K562 (cell line): ENCODE data around the gene LRRC49. TPM values are rescaled to one million over a fixed set of nuclear protein-coding genes. Genes with fewer than 3 reads are reported as not detected.

Experiments used
- ATAC-seq: fragments of 200-7000 bp; cut with Tn5 transposase; 3 replicates; pipeline ENCODE4 v1.9.1; 2020; ENCODE audit warnings: moderate library complexity
- BruUV-seq: library from RNA; stranded (reverse); fragments of 400-500 nt; replicated peaks from 2 replicates; lab custom pipeline; 2021; lab: Mats Ljungman, UMichigan
- CTCF ChIA-PET: fragments of 300-600 bp; formaldehyde crosslinking; extraction: SDS; loops from one replicate; lab custom pipeline; 2021; ENCODE audit warnings: low intra/inter-chr PET ratio; lab: Yijun Ruan, JAX
- POLR2A ChIA-PET: fragments of 300-600, 350-650 bp; sonication (Branson Sonifier 250); formaldehyde crosslinking; extraction: SDS; loops from one replicate; lab custom pipeline; 2021; ENCODE audit warnings: antibody characterized with exemption, inconsistent platforms; lab: Yijun Ruan, JAX
- DNase-seq, 4 experiments: peaks; one replicate each; pipeline versions ENCODE4 v3.0.0 to v3.0.0-alpha.2; 2011 to 2018; ENCODE audit warnings: low spot score in 3 of 4, mixed read lengths in 3 of 4; ENCODE audit errors: extremely low read depth in 1 of 4
- FAIRE-seq: peaks from 2 replicates; lab custom pipeline; 2011; peaks lifted over from hg19 to GRCh38; lab: Jason Lieb, UNC
- H2AFZ ChIP-seq: 2 replicates; pipeline ENCODE4 v1.6.0; 2011; ENCODE audit warnings: low read depth, low read length, control low read depth, inconsistent platforms
- H3K27ac ChIP-seq: fragments of 200-600 bp; 3 replicates; pipeline ENCODE4 v1.8.0; 2011; ENCODE audit warnings: low read depth, mild to moderate bottlenecking, control low read depth, inconsistent platforms, low read length, moderate library complexity, mixed read lengths; ENCODE audit errors: extremely low read depth
- H3K27me3 ChIP-seq, 2 experiments: fragments of 300-600 bp in 1 of 2; 2 replicates in 1 of 2; 3 replicates in 1 of 2; pipeline versions ENCODE4 v1.6.0 to v1.8.0; 2011; ENCODE audit warnings: inconsistent platforms in 2 of 2, low read length in 2 of 2, mild to moderate bottlenecking in 1 of 2, mixed read lengths in 1 of 2, moderate library complexity in 1 of 2; ENCODE audit not compliant: control insufficient read depth in 2 of 2, insufficient read depth in 2 of 2
- H3K36me3 ChIP-seq: fragments of 300-600 bp; 3 replicates; pipeline ENCODE4 v1.8.0; 2011; ENCODE audit warnings: mild to moderate bottlenecking, low read length, inconsistent platforms; ENCODE audit not compliant: control insufficient read depth, insufficient read depth
- H3K4me1 ChIP-seq, 2 experiments: fragments of 200-600 bp in 1 of 2; replicated peaks in 1 of 2; 2 replicates in 1 of 2; 3 replicates in 1 of 2; pipeline versions ENCODE4 v1.5.1 to v1.8.0; 2011; ENCODE audit warnings: inconsistent platforms in 2 of 2, low read length in 2 of 2, mild to moderate bottlenecking in 1 of 2, mixed read lengths in 1 of 2, moderate library complexity in 1 of 2; ENCODE audit not compliant: control insufficient read depth in 2 of 2, insufficient read depth in 2 of 2
- H3K4me2 ChIP-seq: 2 replicates; pipeline ENCODE4 v1.6.1; 2011; ENCODE audit warnings: low read length, control low read depth, inconsistent platforms, mixed read lengths; ENCODE audit not compliant: insufficient read depth
- H3K4me3 ChIP-seq: fragments of 200-600 bp; sonication (generic), shearing (Covaris generic); 2 replicates; pipeline ENCODE4 v1.5.1; 2016; ENCODE audit warnings: control low read depth, inconsistent platforms
- H3K79me2 ChIP-seq: fragments of 200-600 bp; 3 replicates; pipeline ENCODE4 v1.8.0; 2011; ENCODE audit warnings: low read length, inconsistent platforms; ENCODE audit not compliant: control insufficient read depth, insufficient read depth
- H3K9ac ChIP-seq, 2 experiments: 2 replicates each; pipeline versions ENCODE4 v1.6.0 to v1.6.1; 2011; ENCODE audit warnings: low read depth in 2 of 2, low read length in 2 of 2, control low read depth in 1 of 2, inconsistent platforms in 1 of 2, mild to moderate bottlenecking in 1 of 2, mixed read lengths in 1 of 2; ENCODE audit not compliant: insufficient read depth in 1 of 2
- H3K9me1 ChIP-seq: one replicate; pipeline ENCODE4 v1.6.0; 2011; ENCODE audit warnings: inconsistent platforms, mild to moderate bottlenecking, low read length, moderate library complexity; ENCODE audit not compliant: control insufficient read depth, insufficient read depth
- H3K9me3 ChIP-seq: replicated peaks from 2 replicates; pipeline ENCODE4 v1.5.1; 2011; ENCODE audit warnings: low read depth, low read length, inconsistent platforms; ENCODE audit not compliant: control insufficient read depth, insufficient read depth
- H4K20me1 ChIP-seq: replicated peaks from 2 replicates; pipeline ENCODE4 v1.6.1; 2011; ENCODE audit warnings: low read length, inconsistent platforms, mixed read lengths; ENCODE audit not compliant: control insufficient read depth, insufficient read depth
- C11orf30 ChIP-seq: fragments of 450-650 bp; IDR thresholded peaks from 2 replicates; pipeline ENCODE4 v1.6.1; 2016; ENCODE audit warnings: low read depth, mild to moderate bottlenecking
- CAMTA2 ChIP-seq: fragments of 250-450 bp; sonication (Bioruptor Pico); conservative IDR thresholded peaks from 2 replicates; pipeline ENCODE4 v1.5.1; 2022
- CHD2 ChIP-seq: IDR thresholded peaks from 2 replicates; pipeline ENCODE4 v1.6.1; 2011; ENCODE audit warnings: low read depth, low read length
- FOXK2 ChIP-seq, 2 experiments: fragments of 450-650 bp; IDR thresholded peaks in 1 of 2; conservative IDR thresholded peaks in 1 of 2; 2 replicates each; pipeline ENCODE4 v1.6.1; 2016; ENCODE audit warnings: low read depth in 2 of 2, mild to moderate bottlenecking in 1 of 2
- MCM2 ChIP-seq: fragments of 450-650 bp; IDR thresholded peaks from 2 replicates; pipeline ENCODE4 v1.6.1; 2017; ENCODE audit warnings: low read depth, mild to moderate bottlenecking
- SIX5 ChIP-seq, 2 experiments: IDR thresholded peaks; 2 replicates each; pipeline ENCODE4 v1.6.1; 2011; ENCODE audit warnings: low read length in 2 of 2, borderline replicate concordance in 1 of 2, low read depth in 1 of 2, mild to moderate bottlenecking in 1 of 2, moderate library complexity in 1 of 2; ENCODE audit not compliant: insufficient read depth in 1 of 2
- ZBTB7A ChIP-seq: IDR thresholded peaks from 2 replicates; pipeline ENCODE4 v1.6.1; 2011; ENCODE audit warnings: low read depth, mild to moderate bottlenecking, low read length, moderate library complexity, borderline replicate concordance; ENCODE audit not compliant: control insufficient read depth
- ZNF780A ChIP-seq: fragments of 250-450 bp; sonication (Bioruptor Pico); IDR thresholded peaks from 2 replicates; pipeline ENCODE4 v1.5.0; 2021; ENCODE audit warnings: mild to moderate bottlenecking
- ZNF785 ChIP-seq: fragments of 250-450 bp; sonication (Bioruptor Pico); IDR thresholded peaks from 2 replicates; pipeline ENCODE4 v1.4.0; 2020; ENCODE audit warnings: mild to moderate bottlenecking
- ZSCAN32 ChIP-seq: fragments of 450-650 bp; formaldehyde crosslinking; IDR thresholded peaks from 2 replicates; pipeline ENCODE4 v1.4.0; 2020; ENCODE audit warnings: mild to moderate bottlenecking, moderate library complexity
- WGBS: fragments of 100-300 bp; shearing (Covaris generic); methylation state at CpG from one replicate; pipeline ENCODE4 v1.1.6; 2016; ENCODE audit warnings: low coverage, mixed read lengths; ENCODE audit not compliant: insufficient coverage; ENCODE audit errors: missing lambda C conversion rate; 5-methylcytosine and 5-hydroxymethylcytosine counted together
- in situ Hi-C: fragments of 300-500 bp; cut with MboI; formaldehyde crosslinking; loops from 4 replicates; pipeline ENCODE4 v1.15.0; 2018; ENCODE audit warnings: inconsistent platforms, mixed read lengths
- intact Hi-C: fragments of 100-400 bp; cut with micrococcal nuclease; formaldehyde crosslinking; loops from 2 replicates; pipeline ENCODE4 v1.14.2; 2022
- polyA plus RNA-seq, 8 experiments: library from polyadenylated mRNA; depleted of rRNA in 4 of 8; stranded (reverse) in 5 of 8; unstranded in 3 of 8; fragments of >200 nt; fragmentation: Nextera tagmentation in 2 of 8; fragmentation: Illumina TruSeq in 1 of 8; extraction: Ambion mirVana in 2 of 8; extraction: Trizol in 1 of 8; gene quantifications; 2 replicates each; pipeline versions ENCODE4 v1.2.1 to v1.2.3, GENCODE V29; 2011 to 2014; ENCODE audit warnings: inconsistent platforms in 1 of 8, missing spikeins in 1 of 8
- total RNA-seq, 7 experiments: library from RNA; depleted of rRNA in 6 of 7; stranded (reverse); fragments of >200 nt in 6 of 7; fragmentation: Illumina TruSeq in 2 of 7; extraction: Trizol in 2 of 7; gene quantifications; 2 replicates each; pipeline versions ENCODE4 v1.2.1 to v1.2.3, GENCODE V29; 2011 to 2021; ENCODE audit warnings: low replicate concordance in 1 of 7
- TF ChIP-seq, protein P1 (sequence below): fragments of 450-650 bp; IDR thresholded peaks from 2 replicates; pipeline ENCODE4 v1.6.1; 2016; ENCODE audit warnings: low read depth, mild to moderate bottlenecking, moderate library complexity
- TF ChIP-seq, protein P2 (sequence below): fragments of 450-650 bp; conservative IDR thresholded peaks from 2 replicates; pipeline ENCODE4 v1.6.1; 2016; ENCODE audit warnings: missing genetic modification characterization, low read depth, mild to moderate bottlenecking, control low read depth, missing compliant biosample characterization
- TF ChIP-seq, protein P3 (sequence below): sonication (generic); formaldehyde crosslinking; IDR thresholded peaks from 2 replicates; pipeline ENCODE4 v1.8.1; 2022; ENCODE audit warnings: missing genetic modification reagents
- TF ChIP-seq, protein P4 (sequence below), 2 experiments: fragments of 450-650 bp in 1 of 2; sonication (generic) in 1 of 2; formaldehyde crosslinking in 1 of 2; IDR thresholded peaks in 1 of 2; conservative IDR thresholded peaks in 1 of 2; 2 replicates each; pipeline versions ENCODE4 v1.6.1 to v1.8.1; 2016 to 2023; ENCODE audit warnings: mild to moderate bottlenecking in 2 of 2, moderate library complexity in 2 of 2, inconsistent platforms in 1 of 2, missing genetic modification reagents in 1 of 2

LRRC49 gene
- total and polyA plus RNA-seq, 9 of the 15 experiments (the other 6 are each of a cell fraction or from before 2014, with no cell fraction given), result 0.32 TPM; not detected in 8

DNA sequence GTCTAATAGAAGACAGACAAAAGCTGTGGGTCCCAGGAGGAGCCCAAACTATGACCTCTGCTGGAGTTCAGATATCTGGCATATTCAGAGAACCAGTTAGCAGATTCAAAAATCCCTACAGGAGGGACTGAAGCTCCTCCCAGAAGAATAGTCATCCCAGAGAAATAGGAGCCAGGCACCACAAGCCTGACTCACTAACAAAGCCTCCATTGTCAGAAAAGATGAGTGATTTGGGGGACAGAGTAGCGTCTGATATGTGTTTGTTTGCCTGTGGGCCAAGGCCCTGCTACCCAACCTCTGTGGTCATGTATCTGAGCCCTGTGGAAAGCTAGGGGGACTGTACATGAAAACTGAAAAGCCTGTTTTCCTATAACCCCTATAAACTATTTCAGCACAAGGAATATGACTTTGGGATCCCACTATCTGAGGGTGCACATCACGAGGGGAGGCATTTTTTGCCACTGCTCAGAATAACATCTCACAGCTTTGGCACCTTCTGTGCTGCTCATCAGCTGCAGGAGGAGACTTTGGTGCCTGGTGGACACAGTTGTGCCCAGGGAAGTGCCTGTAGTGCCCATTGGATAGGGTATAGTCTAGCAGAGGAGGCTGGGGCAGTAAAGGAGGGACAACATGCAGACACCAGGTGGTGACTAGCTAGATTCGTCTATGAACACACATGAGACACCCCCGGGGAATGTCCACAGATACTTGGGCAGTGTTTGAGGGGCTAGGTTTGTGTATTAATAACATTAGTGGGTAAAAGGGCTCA lies 29.0 kb upstream of the LRRC49 start (continued):
- no peak for TF ChIP-seq MCM2
- TF ChIP-seq, protein P1, sequence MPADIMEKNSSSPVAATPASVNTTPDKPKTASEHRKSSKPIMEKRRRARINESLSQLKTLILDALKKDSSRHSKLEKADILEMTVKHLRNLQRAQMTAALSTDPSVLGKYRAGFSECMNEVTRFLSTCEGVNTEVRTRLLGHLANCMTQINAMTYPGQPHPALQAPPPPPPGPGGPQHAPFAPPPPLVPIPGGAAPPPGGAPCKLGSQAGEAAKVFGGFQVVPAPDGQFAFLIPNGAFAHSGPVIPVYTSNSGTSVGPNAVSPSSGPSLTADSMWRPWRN, result no peak

DNA sequence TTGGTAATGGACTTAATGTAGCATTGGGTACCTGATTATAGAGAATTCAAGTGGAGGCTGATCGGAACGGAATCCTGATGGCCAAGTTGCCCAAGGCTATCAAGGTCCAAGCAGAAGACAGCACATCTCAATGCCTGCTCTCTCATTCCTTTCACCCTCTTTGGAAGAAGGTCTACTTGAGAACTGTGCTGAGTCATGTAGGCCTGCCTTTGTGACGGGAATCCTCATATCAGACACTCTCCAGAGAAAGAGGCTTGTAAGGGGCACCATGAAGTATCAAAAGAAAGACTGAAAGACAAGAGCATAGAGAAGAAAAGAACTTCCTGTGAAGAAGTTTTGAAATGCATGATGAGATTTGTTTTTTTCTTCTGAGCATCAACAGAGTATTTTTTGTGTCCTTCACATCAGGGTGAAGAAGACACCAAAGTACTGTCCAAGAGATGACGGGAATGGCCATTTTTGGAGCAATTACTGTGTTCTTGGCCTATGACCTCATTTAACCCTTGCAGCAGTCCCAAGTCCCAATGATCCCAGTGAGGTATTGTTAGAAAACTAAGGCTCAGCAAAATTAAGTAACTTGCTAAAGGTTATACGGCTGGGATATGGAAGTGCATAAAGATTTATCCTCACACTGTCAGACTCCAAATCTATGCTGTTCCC lies 25.5 kb upstream of the LRRC49 start:
- no peaks in the 10 kb centered on the region for H4K20me1 ChIP-seq
- intact Hi-C loops (no loop called here), in situ Hi-C loops (no loop called here)
- H3K4me1 ChIP-seq, result no peaks in the 10 kb centered on the region
- no peak overlapping the region for H3K4me2 ChIP-seq
- no peak overlapping the region for H3K4me3 ChIP-seq
- FAIRE-seq (no peak), DNase-seq (no peak), ATAC-seq (no peak)
- no peaks in the 10 kb centered on the region for H3K79me2 ChIP-seq
- H3K27me3 ChIP-seq, result no peaks in the 10 kb centered on the region
- POLR2A ChIA-PET, result no interaction called here
- no peaks in the 10 kb centered on the region for H3K36me3 ChIP-seq
- no peaks in the 10 kb centered on the region for H3K9me3 ChIP-seq
- whole genome bisulfite sequencing, result 2% methylated on average over 5 of the region's 5 CpGs
- H3K27ac ChIP-seq, result no peak overlapping the region
- no peak overlapping the region for H2AFZ ChIP-seq
- no TSS peak for BruUV-seq
- no peak overlapping the region for H3K9ac ChIP-seq
- no peaks in the 10 kb centered on the region for H3K9me1 ChIP-seq
- CTCF ChIA-PET, result interaction anchor here (0.6 kb wide), 1 partner anchor 21 kb away, joined by 3 read pairs; no protein-coding TSS in a partner anchor
- TF ChIP-seq C11orf30 (0 out of 2 replicates have a peak, but pooled peaks have one; percentile 7), FOXK2 (conservative IDR thresholded peaks at IDR 0.05 in 1 of 2, IDR thresholded peaks at IDR 0.05 in 1 of 2; ENCODE audit: low read depth in 2 of 2) (no peak), ZNF780A (CRISPR knock-in tag) (no peak), CAMTA2 (CRISPR knock-in tag) (no peak), ZBTB7A (no peak), SIX5 (IDR thresholded peaks at IDR 0.05; ENCODE audit: borderline replicate concordance in 1 of 2, insufficient read depth in 1 of 2, low read depth in 1 of 2, low read length in 2 of 2) (no peak), ZNF785 (CRISPR knock-in tag) (no peak), ZSCAN32 (no peak), CHD2 (no peak)
- TF ChIP-seq, protein P2, sequence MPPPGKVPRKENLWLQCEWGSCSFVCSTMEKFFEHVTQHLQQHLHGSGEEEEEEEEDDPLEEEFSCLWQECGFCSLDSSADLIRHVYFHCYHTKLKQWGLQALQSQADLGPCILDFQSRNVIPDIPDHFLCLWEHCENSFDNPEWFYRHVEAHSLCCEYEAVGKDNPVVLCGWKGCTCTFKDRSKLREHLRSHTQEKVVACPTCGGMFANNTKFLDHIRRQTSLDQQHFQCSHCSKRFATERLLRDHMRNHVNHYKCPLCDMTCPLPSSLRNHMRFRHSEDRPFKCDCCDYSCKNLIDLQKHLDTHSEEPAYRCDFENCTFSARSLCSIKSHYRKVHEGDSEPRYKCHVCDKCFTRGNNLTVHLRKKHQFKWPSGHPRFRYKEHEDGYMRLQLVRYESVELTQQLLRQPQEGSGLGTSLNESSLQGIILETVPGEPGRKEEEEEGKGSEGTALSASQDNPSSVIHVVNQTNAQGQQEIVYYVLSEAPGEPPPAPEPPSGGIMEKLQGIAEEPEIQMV (tag), result no peak
- TF ChIP-seq, protein P3, sequence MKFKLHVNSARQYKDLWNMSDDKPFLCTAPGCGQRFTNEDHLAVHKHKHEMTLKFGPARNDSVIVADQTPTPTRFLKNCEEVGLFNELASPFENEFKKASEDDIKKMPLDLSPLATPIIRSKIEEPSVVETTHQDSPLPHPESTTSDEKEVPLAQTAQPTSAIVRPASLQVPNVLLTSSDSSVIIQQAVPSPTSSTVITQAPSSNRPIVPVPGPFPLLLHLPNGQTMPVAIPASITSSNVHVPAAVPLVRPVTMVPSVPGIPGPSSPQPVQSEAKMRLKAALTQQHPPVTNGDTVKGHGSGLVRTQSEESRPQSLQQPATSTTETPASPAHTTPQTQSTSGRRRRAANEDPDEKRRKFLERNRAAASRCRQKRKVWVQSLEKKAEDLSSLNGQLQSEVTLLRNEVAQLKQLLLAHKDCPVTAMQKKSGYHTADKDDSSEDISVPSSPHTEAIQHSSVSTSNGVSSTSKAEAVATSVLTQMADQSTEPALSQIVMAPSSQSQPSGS, result no peak
- TF ChIP-seq, protein P4, sequence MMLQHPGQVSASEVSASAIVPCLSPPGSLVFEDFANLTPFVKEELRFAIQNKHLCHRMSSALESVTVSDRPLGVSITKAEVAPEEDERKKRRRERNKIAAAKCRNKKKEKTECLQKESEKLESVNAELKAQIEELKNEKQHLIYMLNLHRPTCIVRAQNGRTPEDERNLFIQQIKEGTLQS (IDR thresholded peaks at IDR 0.05), result no peak
- TF ChIP-seq, protein P4 (CRISPR knock-in tag; conservative IDR thresholded peaks at IDR 0.05), result no peak
